Endothelial cell of hepatic sinusoid (primary cell): ENCODE measurements around the gene TMEM126A.

Source experiments
- in situ Hi-C: cut with HindIII; loops from 2 replicates; pipeline ENCODE4 v1.10.0; 2017; ENCODE audit warnings: low sequenced_read_pairs

TMEM126A gene

GRCh38 chr11:85694385-85694980, 46.7 kb downstream of the TMEM126A start:
- in situ Hi-C loops = no loop called here

- in situ Hi-C loops = no loop called here
Observed at GRCh38 chr11:85695546-85695945, 47.8 kb downstream of the TMEM126A start.

- in situ Hi-C loops = no loop called here
Observed at GRCh38 chr11:85697747-85698146, 50.0 kb downstream of the TMEM126A start.

- in situ Hi-C loops = no loop called here
Observed at GRCh38 chr11:85698195-85698594, 50.4 kb downstream of the TMEM126A start.

- in situ Hi-C loops = no loop called here
Observed at GRCh38 chr11:85699957-85700741, 52.4 kb downstream of the TMEM126A start.

- in situ Hi-C loops = no loop called here
Observed at GRCh38 chr11:85704967-85705366, 57.2 kb downstream of the TMEM126A start.

- in situ Hi-C loops = no loop called here
Observed at GRCh38 chr11:85705800-85706199, 58.0 kb downstream of the TMEM126A start.
